K562 (cell line): ENCODE results near the gene ZBTB49. TPM values are rescaled to one million over a fixed set of nuclear protein-coding genes. Genes with fewer than 3 reads are reported as not detected.

Source experiments
- CUX1 ChIP-seq: fragments of 200-800 bp; sonication (Bioruptor generic); IDR thresholded peaks from 2 replicates; pipeline ENCODE4 v1.6.1; 2016; ENCODE audit warnings: missing genetic modification characterization, missing compliant biosample characterization
- FUS ChIP-seq: fragments of 200-400 bp; formaldehyde crosslinking; optimal IDR thresholded peaks from 2 replicates; pipeline ENCODE3; 2017; ENCODE audit warnings: low read depth, low read length
- GATAD2B ChIP-seq: fragments of 450-650 bp; IDR thresholded peaks from 2 replicates; pipeline ENCODE4 v1.6.1; 2017; ENCODE audit warnings: mild to moderate bottlenecking, borderline replicate concordance
- KLF6 ChIP-seq: fragments of 250-450 bp; sonication (Bioruptor Pico); IDR thresholded peaks from 2 replicates; pipeline ENCODE4 v1.4.0; 2020; ENCODE audit warnings: mild to moderate bottlenecking, moderate library complexity, borderline replicate concordance
- MEF2D ChIP-seq: conservative IDR thresholded peaks from 2 replicates; pipeline ENCODE4 v1.6.1; 2016; ENCODE audit warnings: low read depth, missing genetic modification characterization, missing compliant biosample characterization
- NCOA1 ChIP-seq: fragments of 450-650 bp; IDR thresholded peaks from 2 replicates; pipeline ENCODE4 v1.6.1; 2016; ENCODE audit warnings: low read depth
- NFIX ChIP-seq: fragments of 250-450 bp; sonication (Bioruptor Pico); IDR thresholded peaks from 2 replicates; pipeline ENCODE4 v1.4.0; 2020; ENCODE audit warnings: low read depth, mild to moderate bottlenecking, moderate library complexity
- PCBP1 ChIP-seq: fragments of 200-400 bp; formaldehyde crosslinking; IDR thresholded peaks from 2 replicates; pipeline ENCODE4 v1.6.1; 2018; ENCODE audit warnings: mild to moderate bottlenecking, low read depth, low read length; ENCODE audit not compliant: poor library complexity, severe bottlenecking
- POLR2AphosphoS5 ChIP-seq: IDR thresholded peaks from 2 replicates; pipeline ENCODE4 v1.6.1; 2011; ENCODE audit warnings: mild to moderate bottlenecking, low read depth, low read length, moderate library complexity; ENCODE audit not compliant: control insufficient read depth, insufficient read depth
- ZMIZ1 ChIP-seq, 2 experiments: fragments of 150-350 bp in 1 of 2; IDR thresholded peaks; 2 replicates each; pipeline ENCODE4 v1.6.1; 2012 to 2016; ENCODE audit warnings: low read depth in 2 of 2, low read length in 2 of 2, mild to moderate bottlenecking in 1 of 2, moderate library complexity in 1 of 2
- ZNF431 ChIP-seq: sonication (generic); formaldehyde crosslinking; IDR thresholded peaks from 2 replicates; pipeline ENCODE4 v1.8.0; 2022; ENCODE audit warnings: mild to moderate bottlenecking, missing genetic modification reagents
- polyA plus RNA-seq, 8 experiments: library from polyadenylated mRNA; depleted of rRNA in 4 of 8; stranded (reverse) in 5 of 8; unstranded in 3 of 8; fragments of >200 nt; fragmentation: Nextera tagmentation in 2 of 8; fragmentation: Illumina TruSeq in 1 of 8; extraction: Ambion mirVana in 2 of 8; extraction: Trizol in 1 of 8; gene quantifications; 2 replicates each; pipeline versions ENCODE4 v1.2.1 to v1.2.3, GENCODE V29; 2011 to 2014; ENCODE audit warnings: inconsistent platforms in 1 of 8, missing spikeins in 1 of 8
- total RNA-seq, 7 experiments: library from RNA; depleted of rRNA in 6 of 7; stranded (reverse); fragments of >200 nt in 6 of 7; fragmentation: Illumina TruSeq in 2 of 7; extraction: Trizol in 2 of 7; gene quantifications; 2 replicates each; pipeline versions ENCODE4 v1.2.1 to v1.2.3, GENCODE V29; 2011 to 2021; ENCODE audit warnings: low replicate concordance in 1 of 7
- TF ChIP-seq, protein P1 (sequence below): fragments of 450-650 bp; IDR thresholded peaks from 2 replicates; pipeline ENCODE4 v1.6.1; 2018; ENCODE audit warnings: mild to moderate bottlenecking, low read depth; ENCODE audit not compliant: partially characterized antibody
- TF ChIP-seq, protein P2 (sequence below): fragments of 450-650 bp; formaldehyde crosslinking; conservative IDR thresholded peaks from 2 replicates; pipeline ENCODE4 v1.4.0; 2022; ENCODE audit warnings: mild to moderate bottlenecking, missing genetic modification characterization
- TF ChIP-seq, protein P3 (sequence below): fragments of 250-450 bp; sonication (Bioruptor Pico); IDR thresholded peaks from 2 replicates; pipeline ENCODE4 v1.6.1; 2021; ENCODE audit warnings: mild to moderate bottlenecking

ZBTB49 gene
- total and polyA plus RNA-seq, 9 of the 15 experiments (the other 6 are each of a cell fraction or from before 2014, with no cell fraction given), result 0.49 to 8.0 (median 4.2) TPM

- TF ChIP-seq ZMIZ1 (IDR thresholded peaks at IDR 0.05; ENCODE audit: low read depth in 2 of 2, low read length in 2 of 2) (no peak), ZNF431 (CRISPR knock-in tag) (no peak), CUX1 (CRISPR knock-in tag) (no peak), MEF2D (no peak), NCOA1 (no peak), PCBP1 (no peak), POLR2AphosphoS5 (no peak), NFIX (CRISPR knock-in tag) (no peak), FUS (no peak), KLF6 (CRISPR knock-in tag) (no peak), GATAD2B (no peak)
- TF ChIP-seq, protein P1, sequence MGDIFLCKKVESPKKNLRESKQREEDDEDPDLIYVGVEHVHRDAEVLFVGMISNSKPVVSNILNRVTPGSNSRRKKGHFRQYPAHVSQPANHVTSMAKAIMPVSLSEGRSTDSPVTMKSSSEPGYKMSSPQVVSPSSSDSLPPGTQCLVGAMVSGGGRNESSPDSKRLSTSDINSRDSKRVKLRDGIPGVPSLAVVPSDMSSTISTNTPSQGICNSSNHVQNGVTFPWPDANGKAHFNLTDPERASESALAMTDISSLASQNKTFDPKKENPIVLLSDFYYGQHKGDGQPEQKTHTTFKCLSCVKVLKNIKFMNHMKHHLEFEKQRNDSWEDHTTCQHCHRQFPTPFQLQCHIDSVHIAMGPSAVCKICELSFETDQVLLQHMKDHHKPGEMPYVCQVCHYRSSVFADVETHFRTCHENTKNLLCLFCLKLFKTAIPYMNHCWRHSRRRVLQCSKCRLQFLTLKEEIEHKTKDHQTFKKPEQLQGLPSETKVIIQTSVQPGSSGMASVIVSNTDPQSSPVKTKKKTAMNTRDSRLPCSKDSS, result no peak
- TF ChIP-seq, protein P2, sequence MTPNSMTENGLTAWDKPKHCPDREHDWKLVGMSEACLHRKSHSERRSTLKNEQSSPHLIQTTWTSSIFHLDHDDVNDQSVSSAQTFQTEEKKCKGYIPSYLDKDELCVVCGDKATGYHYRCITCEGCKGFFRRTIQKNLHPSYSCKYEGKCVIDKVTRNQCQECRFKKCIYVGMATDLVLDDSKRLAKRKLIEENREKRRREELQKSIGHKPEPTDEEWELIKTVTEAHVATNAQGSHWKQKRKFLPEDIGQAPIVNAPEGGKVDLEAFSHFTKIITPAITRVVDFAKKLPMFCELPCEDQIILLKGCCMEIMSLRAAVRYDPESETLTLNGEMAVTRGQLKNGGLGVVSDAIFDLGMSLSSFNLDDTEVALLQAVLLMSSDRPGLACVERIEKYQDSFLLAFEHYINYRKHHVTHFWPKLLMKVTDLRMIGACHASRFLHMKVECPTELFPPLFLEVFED, result no peak
- TF ChIP-seq, protein P3, sequence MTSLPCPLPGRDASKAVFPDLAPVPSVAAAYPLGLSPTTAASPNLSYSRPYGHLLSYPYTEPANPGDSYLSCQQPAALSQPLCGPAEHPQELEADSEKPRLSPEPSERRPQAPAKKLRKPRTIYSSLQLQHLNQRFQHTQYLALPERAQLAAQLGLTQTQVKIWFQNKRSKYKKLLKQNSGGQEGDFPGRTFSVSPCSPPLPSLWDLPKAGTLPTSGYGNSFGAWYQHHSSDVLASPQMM, result no peak
Observed at GRCh38 chr4:4327652-4328121, 37.6 kb downstream of the ZBTB49 start (continued).
